HG03066 (cell line): ENCODE results near the gene ITGB4.

Experiments
- ATAC-seq: cut with Tn5 transposase; IDR thresholded peaks from one replicate; pipeline ENCODE4 v1.9.1; 2021; ENCODE audit warnings: low read depth; ENCODE audit not compliant: unreplicated experiment

Gene ITGB4

GRCh38 chr17:75695830-75696271 lies 25.4 kb upstream of the ITGB4 start:
- no peak for ATAC-seq

GRCh38 chr17:75697651-75698291 lies 23.5 kb upstream of the ITGB4 start:
- ATAC-seq: no peak

DNA sequence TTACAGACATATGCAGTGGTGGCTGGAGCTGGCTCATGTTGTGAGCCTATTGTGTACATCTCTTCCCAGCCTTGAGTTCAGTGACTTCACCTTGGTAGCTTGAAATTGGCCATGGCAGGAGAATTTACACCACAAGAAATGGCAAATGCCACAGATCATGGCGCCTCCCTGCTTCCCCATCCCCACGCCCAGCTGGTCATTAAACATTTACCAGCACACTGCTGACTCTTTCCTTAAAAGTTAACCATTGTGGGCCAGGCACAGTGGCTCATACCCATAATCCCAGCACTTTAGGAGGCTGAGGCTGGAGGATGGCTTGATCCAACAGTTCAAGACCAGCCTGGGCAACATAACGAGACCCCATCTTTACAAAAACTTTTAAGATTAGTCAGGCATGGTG lies 22.6 kb upstream of the ITGB4 start:
- no peak for ATAC-seq

DNA sequence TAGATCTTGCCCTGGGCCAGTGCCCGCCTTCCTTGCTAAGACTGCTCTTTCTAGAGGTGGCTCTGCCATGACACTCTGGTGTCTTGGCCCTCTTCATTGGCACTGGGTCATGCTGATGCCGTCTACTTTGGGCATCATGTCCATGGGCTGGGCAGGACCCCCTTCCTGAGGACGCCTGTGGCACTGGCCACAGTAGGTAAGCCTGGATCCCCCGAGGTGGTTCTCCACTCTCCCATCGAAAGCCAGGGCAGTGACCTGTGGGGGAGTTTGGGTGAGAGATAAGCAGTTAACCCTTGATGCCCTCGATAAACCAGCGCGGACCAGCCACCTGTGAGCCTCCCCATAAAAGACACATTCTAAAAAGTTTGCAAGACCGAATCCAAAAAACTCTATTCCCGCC lies 20.0 kb upstream of the ITGB4 start:
- no peak for ATAC-seq

GRCh38 chr17:75703191-75703590 lies 18.1 kb upstream of the ITGB4 start:
- no peak for ATAC-seq

- ATAC-seq: no peak
These were observed 17.7 kb upstream of the ITGB4 start for GRCh38 chr17:75703591-75703990.

DNA sequence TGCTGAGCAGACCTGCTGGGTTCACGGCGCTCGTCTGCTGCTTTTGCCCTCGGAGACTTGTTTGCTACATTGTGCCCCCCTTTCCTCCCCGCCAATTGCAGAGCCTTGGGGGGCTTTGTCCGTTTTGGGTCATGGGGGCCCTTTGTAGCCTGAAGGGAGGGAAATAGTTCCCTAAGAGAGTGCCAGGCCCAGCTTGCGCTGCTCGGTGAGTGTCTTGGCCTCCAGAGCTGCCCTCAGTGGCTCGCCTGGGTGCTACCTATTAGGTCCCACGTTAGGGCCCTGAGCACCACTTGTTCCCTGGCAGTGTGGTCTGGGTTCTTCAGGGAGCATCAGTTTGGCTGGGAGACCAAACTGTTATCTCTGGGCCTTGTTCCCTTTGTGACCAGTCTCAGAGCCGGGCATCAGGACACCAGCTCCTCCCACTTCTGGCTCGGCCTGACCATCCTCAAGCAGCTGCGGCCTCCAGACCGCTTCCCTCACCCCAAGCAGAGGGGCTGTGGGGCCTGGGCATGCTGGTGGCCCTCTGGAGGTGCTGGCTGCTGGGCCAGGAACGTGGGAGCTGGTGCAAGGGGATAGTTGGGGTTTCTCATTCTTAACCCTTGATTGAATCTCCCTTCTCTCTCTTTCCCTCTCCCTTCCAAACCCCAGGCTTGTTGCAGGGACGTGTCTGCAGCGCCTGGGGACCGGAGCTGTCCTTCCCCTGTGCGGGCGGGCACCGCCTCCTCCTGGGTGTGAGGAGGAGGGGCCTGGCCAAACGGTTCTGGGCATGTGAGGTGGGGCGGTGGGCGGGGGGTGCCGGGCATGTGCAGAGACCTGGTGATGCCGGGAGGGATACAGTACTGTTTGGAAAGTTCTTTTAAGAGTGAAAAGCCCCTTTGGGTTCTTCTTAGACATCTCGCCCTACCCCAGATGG lies 16.0 kb upstream of the ITGB4 start:
- ATAC-seq: no peak

DNA sequence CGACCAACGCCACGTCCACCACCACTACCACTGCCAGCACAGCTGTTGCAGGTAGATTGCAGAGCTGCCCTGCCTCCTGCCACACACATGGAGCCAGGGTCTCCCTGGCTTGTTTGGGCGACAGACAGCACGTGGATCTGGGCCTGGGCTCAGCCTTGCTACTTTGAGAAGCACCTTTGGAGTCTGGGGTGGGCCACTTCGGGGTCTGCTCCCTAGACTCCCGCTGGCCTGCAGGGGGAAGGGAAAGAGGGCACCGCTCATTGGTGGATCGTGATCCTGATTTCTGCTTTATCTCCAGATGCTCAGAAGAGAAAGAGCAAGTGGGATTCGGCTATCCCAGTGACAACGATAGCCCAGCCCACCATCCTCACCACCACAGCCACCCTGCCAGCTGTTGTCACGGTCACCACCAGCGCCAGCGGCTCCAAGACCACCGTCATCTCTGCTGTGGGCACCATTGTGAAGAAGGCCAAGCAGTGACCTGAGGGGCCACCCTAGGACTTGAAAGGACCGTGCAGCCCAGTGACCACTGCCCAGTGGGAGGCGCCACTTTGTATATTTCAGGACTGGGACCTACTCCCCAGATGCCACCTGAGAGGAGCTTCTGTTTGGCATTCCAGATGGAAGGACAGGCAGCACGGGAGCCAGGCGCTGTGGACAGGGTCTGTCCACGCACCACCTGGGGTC lies 15.1 kb upstream of the ITGB4 start:
- no peak for ATAC-seq

GRCh38 chr17:75707079-75707571 lies 14.1 kb upstream of the ITGB4 start:
- ATAC-seq: no peak

GRCh38 chr17:75712446-75712845 lies 8.8 kb upstream of the ITGB4 start:
- no peak for ATAC-seq

GRCh38 chr17:75719732-75720131 lies 1.5 kb upstream of the ITGB4 start:
- no peak for ATAC-seq

DNA sequence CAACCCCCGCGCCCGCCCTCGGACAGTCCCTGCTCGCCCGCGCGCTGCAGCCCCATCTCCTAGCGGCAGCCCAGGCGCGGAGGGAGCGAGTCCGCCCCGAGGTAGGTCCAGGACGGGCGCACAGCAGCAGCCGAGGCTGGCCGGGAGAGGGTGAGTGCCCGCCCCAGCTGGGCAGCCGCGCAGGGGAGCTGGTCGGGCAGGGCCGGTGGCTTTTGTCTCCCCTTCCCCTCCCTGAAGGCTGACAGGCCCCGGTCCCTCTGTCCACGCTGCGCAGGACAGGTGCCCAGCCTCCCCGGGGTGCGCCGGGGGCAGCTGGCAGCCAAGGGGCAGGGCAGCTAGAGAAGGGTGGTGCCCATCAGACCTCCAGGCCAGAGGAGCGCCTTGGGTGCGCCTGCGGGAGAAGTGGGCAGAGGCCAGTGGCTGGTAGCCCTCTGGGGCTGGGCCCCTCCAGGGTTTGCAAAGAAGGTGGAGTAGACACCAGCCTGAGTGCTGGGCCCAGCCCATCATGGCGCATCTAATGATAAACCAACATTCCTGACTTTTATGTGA lies 278 bp downstream of the ITGB4 start:
- ATAC-seq: no peak

GRCh38 chr17:75722076-75722475 lies 817 bp downstream of the ITGB4 start:
- no peak for ATAC-seq

DNA sequence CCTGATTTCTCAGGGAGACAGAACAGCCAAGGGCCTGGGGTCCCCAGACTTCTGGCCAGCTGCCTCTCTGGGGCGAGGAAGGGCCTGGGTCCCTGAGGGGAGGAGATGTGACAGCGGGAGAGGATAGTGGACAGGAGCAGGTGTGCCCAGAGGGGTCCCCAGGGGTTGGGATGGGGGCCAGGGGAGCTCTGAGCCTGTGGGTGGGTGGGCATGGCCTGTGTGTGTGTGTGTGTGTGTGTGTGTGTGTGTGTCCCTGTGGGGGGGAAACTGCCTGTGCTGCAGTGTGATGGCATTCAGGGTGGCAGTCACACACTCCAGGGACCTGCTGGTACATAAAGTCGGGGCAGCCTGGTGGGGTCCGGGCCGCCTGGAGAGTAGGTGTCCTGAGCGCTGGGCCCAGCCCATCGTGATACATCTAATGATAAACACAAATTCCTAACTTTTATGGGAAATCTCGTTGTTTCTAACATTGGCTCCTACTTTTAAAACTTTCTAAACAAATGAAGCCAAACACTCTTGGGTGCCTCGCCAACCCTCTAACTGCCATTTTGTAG lies 1.4 kb downstream of the ITGB4 start:
- no peak for ATAC-seq

DNA sequence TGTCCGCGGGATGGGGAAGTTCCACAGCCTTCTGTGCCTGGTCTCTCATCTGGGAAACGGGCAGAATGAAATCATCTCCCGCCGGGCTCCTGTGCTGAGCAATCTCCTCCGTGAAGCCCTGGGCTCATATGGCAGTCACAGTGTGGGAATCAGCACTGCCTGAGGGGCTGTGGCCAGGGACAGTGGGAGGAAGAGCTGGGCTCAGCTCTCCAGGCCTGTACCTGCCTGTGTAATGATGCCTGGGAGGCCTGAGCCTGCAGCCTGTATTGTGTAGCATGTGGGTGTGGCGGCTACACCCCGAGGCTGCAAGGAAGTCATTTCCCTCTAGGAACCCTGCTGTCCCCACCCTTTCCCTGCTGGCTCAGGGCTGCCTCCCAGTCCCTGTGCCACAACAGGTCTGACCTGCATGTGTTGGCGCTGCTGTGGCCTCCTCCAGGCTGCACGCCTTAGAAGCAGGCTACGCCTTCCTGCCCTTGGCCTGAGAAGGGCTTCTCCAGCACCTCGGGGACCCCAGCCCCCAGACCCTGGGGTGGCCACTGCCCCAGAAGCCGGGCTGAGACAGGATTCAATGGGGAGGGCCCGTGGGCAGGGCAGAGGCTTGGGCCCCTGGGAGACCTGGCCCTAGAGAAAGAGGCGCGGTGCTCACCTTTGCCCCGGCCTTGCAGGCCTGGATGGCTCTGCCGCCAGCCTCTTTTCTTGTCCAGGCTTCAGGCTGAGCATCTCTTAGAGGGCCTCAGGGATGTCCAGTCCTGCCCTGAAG lies 2.1 kb downstream of the ITGB4 start:
- ATAC-seq: no peak

GRCh38 chr17:75724016-75725003 lies 3.1 kb downstream of the ITGB4 start:
- no peak for ATAC-seq

DNA sequence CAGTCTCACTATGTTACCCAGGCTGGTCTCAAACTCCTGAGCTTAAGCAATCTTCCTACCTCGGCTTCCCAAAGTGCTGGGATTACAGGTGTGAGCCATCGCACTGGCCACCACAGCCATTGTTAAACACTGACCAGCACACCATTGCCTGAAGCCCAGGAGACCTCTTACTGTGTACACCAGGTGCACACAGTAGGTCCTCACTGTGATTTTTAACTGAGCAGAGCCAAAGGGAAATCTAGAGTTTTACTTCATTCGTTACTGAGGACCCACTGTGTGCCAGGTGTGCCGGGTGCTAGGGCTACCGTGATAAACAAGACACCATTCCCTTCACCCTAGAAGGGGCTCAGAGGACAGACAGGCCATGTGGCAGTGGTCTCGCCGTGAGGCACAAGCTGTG lies 4.2 kb downstream of the ITGB4 start:
- ATAC-seq: no peak

- ATAC-seq: no peak
These were observed 6.1 kb downstream of the ITGB4 start for GRCh38 chr17:75727391-75727790.

- ATAC-seq: no peak
These were observed 8.1 kb downstream of the ITGB4 start for GRCh38 chr17:75729351-75729750.
